ENCODE results near the gene SOS2.

GRCh38 chr14:50260072-50260471, 28.7 kb upstream of the SOS2 start:
- TF ChIP-seq CTCF (IDR thresholded peaks at IDR 0.05; ENCODE audit: low read length) (no peak), EZH2 (IDR thresholded peaks at IDR 0.05; ENCODE audit: borderline replicate concordance, low read length) (no peak)
